ENCODE measurements around the gene DCK.
"Not testable (repeated sequence)": the region's sequence is repeated elsewhere in the genome, so short reads cannot be mapped to it uniquely, and the experiment has no call there.

DCK gene

DNA sequence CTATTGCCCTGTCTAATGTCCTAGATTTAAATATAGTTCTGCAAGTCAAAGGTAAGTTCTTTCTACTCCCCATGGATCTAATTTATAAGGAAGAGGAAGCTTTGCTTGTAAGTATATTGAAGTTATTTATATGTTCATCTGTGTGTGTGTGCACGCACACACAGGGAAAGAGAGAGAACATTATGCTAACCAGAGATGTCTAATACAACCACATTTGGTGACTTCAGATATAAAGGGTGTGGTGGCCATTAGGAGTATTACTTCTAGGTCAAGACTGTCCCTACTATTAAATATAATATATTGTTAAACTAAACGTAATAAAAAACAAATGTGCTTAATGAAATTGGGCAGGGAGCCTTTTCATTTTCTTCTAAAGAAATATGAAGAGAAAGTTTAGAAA, 4.1 kb downstream of the DCK start:
- no peaks in the 10 kb centered on the region for H3K27me3 ChIP-seq
- no peak overlapping the region for H3K4me3 ChIP-seq
- DNase-seq, result no peak
- TF ChIP-seq, protein P1, sequence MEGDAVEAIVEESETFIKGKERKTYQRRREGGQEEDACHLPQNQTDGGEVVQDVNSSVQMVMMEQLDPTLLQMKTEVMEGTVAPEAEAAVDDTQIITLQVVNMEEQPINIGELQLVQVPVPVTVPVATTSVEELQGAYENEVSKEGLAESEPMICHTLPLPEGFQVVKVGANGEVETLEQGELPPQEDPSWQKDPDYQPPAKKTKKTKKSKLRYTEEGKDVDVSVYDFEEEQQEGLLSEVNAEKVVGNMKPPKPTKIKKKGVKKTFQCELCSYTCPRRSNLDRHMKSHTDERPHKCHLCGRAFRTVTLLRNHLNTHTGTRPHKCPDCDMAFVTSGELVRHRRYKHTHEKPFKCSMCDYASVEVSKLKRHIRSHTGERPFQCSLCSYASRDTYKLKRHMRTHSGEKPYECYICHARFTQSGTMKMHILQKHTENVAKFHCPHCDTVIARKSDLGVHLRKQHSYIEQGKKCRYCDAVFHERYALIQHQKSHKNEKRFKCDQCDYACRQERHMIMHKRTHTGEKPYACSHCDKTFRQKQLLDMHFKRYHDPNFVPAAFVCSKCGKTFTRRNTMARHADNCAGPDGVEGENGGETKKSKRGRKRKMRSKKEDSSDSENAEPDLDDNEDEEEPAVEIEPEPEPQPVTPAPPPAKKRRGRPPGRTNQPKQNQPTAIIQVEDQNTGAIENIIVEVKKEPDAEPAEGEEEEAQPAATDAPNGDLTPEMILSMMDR (IDR thresholded peaks at IDR 0.05), result no peak
- no peaks in the 10 kb centered on the region for H3K9me3 ChIP-seq
- intact Hi-C loops (cut with DNase I; ENCODE audit: low total_unique reads), result no loop called here
- no peak overlapping the region for H3K27ac ChIP-seq
- H3K4me1 ChIP-seq, result peaks cover 0 to 26% (median 10%) of the 10 kb centered on the region in 4 donors
- peaks cover 11 to 16% (median 12%) of the 10 kb centered on the region in 3 donors for H3K36me3 ChIP-seq

DNA sequence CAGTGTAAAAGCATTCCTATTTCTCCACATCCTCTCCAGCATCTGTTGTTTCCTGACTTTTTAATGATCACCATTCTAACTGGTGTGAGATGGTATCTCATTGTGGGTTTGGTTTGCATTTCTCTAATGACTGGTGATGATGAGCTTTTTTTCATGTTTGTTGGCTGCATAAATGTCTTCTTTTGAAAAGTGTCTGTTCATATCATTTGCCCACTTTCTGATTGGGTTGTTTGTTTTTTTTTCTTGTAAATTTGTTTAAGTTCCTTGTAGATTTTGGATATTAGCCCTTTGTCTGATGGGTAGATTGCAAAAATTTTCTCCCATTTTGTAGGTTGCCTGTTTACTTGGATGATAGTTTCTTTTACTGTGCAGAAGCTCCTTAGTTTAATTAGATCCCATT, 6.2 kb downstream of the DCK start:
- H3K4me1 ChIP-seq, result peaks cover 0 to 14% (median 3%) of the 10 kb centered on the region in 4 donors
- intact Hi-C loops (cut with DNase I; ENCODE audit: low total_unique reads), result not testable (repeated sequence)

DNA sequence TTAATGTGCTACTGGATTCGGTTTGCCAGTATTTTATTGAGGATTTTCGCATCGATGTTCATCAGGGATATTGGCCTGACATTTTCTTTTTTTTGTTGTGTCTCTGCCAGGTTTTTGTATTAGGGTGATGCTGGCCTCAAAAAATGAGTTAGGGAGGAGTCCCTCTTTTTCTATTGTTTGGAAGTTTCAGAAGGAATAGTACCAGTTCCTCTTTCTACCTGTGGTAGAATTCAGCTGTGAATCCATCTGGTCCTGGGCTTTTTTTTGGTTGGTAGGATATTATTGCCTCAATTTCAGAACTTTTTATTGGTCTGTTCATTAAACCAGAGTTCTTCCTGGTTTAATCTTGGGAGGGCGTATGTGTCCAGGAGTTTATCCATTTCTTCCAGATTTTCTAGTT, 7.9 kb downstream of the DCK start:
- H3K4me3 ChIP-seq; H3K4me1 ChIP-seq; intact Hi-C loops (cut with DNase I; ENCODE audit: low total_unique reads); H3K27me3 ChIP-seq; H3K9me3 ChIP-seq; DNase-seq; H3K27ac ChIP-seq: not testable (repeated sequence)
- H3K36me3 ChIP-seq, result peaks cover 11 to 16% (median 12%) of the 10 kb centered on the region in 3 donors

More for the DNA sequence above, 6.2 kb downstream of the DCK start:
- not testable (repeated sequence) for H3K9me3 ChIP-seq, H3K27me3 ChIP-seq, H3K27ac ChIP-seq, DNase-seq, H3K4me3 ChIP-seq
- peaks cover 11 to 16% (median 12%) of the 10 kb centered on the region in 3 donors for H3K36me3 ChIP-seq

DNA sequence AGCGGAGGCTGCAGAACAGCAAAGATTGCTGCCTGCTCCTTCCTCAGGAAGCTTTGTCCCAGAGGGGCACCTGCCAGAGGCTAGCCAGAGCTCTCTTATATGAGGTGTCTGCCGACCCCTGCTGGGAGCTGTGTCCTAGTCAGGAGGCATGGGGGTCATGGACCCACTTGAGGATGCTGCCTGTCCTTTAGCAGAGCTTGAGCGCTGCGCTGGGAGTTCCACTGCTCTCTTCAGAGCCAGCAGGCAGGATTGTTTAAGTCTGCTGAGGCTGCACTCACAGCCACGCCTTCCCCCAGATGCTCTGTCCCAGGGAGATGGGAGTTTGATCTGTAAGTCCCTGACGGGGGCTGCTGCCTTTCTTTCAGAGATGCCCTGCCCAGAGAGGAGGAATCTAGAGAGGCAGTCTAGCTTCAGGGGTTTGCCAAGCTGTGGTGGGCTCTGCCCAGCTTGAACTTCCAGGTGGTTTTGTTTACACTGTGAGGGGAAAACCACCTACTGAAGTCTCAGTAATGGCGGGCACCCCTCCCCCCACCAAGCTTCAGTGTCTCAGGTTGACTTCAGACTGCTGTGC, 10.9 kb downstream of the DCK start:
- TF ChIP-seq, protein P1 (IDR thresholded peaks at IDR 0.05), result no peak
- Histone ChIP-seq H3K4me1 (no peaks in the 10 kb centered on the region), H3K27me3 (no peaks in the 10 kb centered on the region), H3K9me3 (no peaks in the 10 kb centered on the region), H3K4me3 (no peak overlapping the region), H3K36me3 (peaks cover under 1 to 12% (median 5%) of the 10 kb centered on the region in 3 donors), H3K27ac (no peak overlapping the region)
- intact Hi-C loops (cut with DNase I; ENCODE audit: low total_unique reads), result no loop called here
- DNase-seq, result no peak

DNA sequence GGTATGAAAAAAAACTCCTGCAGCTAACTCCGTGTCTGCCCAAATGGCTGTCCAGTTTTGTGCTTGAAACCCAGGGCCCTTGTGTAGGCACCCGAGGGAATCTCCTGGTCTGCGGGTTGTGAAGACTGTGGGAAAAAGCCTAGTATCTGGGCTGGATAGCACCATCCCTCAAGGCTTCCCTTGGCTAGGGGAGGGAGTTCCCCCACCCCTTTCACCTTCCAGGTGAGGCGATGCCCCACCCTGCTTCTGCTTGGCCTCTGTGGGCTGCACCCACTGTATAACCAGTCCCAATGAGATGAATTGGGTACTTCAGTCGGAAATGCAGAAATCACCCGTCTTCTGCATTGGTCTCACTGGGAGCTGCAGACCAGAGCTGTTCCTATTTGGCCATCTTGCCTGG, 11.6 kb downstream of the DCK start:
- H3K4me3 ChIP-seq; H3K27ac ChIP-seq; H3K9me3 ChIP-seq; H3K27me3 ChIP-seq; DNase-seq; intact Hi-C loops (cut with DNase I; ENCODE audit: low total_unique reads); H3K4me1 ChIP-seq: not testable (repeated sequence)
- peaks cover 0 to 12% (median 0%) of the 10 kb centered on the region in 3 donors for H3K36me3 ChIP-seq

DNA sequence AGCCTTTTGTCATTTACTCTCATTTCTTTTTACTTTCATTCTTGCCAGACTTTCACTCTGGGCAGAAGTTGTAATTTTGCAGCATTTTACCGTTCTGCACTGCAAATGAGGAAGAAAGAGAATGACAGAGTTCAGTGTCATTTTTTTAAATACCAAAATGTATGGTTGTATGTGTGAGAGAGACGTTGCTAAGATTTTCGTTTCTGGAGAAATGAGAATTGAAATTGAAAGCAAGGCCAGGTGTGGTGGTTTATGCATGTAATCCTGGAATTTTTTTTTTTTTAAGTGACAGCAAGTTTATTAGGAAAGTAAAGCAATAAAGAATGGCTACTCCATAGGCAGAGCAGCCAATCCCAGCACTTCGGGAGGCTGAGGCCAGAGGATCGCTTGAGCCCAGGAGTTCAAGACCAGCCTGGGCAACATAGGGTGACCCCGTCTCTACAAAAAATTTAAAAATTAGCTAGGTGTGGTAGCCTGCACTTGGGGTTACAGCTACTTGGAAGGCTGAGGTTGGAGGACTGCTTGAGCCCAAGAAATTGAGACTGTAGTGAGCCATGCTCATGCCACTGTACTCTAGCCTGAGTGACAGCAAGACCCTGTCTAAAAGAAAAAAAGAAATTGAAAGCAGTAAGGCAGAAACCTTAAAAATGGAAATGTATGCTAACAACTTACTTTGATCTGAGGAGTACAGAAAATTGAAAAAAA, 12.9 kb downstream of the DCK start:
- H3K27ac ChIP-seq, result no peak overlapping the region
- TF ChIP-seq, protein P1 (IDR thresholded peaks at IDR 0.05), result no peak
- H3K9me3 ChIP-seq, result no peaks in the 10 kb centered on the region
- peaks cover 0 to 3% (median 0%) of the 10 kb centered on the region in 3 donors for H3K36me3 ChIP-seq
- H3K27me3 ChIP-seq, result no peaks in the 10 kb centered on the region
- intact Hi-C loops (cut with DNase I; ENCODE audit: low total_unique reads), result no loop called here
- H3K4me1 ChIP-seq, result no peaks in the 10 kb centered on the region
- no peak overlapping the region for H3K4me3 ChIP-seq
- DNase-seq, result no peak

DNA sequence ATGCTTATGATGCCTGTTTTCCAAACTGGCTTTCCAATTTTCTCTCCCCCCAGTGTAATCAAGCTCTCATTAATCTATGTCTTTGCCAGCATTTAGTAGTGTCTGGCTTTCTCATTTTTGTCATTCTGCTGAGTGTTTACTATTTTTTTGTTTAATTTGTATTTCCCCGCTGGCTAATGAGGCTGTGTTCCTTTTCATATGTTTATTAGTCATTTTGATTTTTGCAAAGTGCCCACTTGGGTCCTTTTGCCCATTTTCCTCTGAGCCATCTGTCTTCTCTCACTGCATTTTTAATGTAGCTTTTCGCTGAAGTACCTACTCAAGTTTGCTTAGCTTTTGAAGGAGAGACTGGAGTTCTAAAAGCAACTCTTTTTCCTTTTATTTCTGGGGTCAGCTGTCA, 14.7 kb downstream of the DCK start:
- Histone ChIP-seq H3K27me3 (no peaks in the 10 kb centered on the region), H3K4me3 (no peak overlapping the region), H3K4me1 (no peaks in the 10 kb centered on the region), H3K27ac (no peak overlapping the region), H3K36me3 (no peaks in the 10 kb centered on the region), H3K9me3 (no peaks in the 10 kb centered on the region)
- intact Hi-C loops (cut with DNase I; ENCODE audit: low total_unique reads), result no loop called here
- TF ChIP-seq, protein P1 (IDR thresholded peaks at IDR 0.05), result no peak
- no peak for DNase-seq

Measured in tibial artery (tissue), 4 donors.